ENCODE data around the gene JMJD7. TPM values are rescaled to one million over a fixed set of nuclear protein-coding genes. Genes with fewer than 3 reads are reported as not detected.

Gene JMJD7
- total RNA-seq, 1 donor from 2014 or later, result 16.7 TPM

DNA sequence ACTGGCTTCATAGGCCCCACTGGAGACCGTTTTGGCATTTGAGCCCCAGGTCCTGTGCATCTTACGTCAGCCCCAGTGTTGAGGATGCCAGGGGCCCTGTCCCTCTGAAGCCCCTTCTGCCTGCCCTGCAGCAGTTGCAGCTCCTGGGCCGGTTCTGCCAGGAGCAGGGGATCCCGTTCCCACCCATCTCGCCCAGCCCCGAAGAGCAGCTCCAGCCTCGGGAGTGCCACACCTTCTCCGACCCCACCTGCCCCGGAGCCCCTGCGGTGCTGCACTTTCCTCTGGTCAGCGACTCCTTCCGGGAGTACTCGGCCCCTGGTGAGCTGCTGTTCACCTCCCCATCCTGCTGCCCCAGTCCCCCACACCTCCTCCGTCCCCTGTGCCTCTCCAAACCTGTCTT, 19.3 kb downstream of the JMJD7 start:
- no peak for DNase-seq

DNA sequence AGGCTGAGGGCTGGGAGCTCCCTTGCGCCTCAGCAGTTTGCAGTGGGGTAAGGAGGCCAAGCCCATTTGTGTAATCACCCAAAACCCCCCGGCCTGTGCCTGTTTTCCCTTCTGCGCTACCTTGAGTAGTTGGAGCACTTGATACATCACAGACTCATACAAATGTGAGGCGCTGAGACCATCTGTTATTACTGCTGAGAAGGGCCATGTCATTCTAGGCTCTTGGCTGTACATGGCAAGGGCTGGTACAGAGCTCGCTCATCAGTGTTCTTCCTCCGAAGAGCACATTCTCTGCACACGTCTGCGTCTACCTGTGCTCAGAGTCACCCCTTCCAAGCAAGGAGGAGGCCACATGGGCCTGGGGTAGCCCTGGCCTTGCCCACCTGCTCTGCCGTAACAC, 20.1 kb downstream of the JMJD7 start:
- no peak for DNase-seq

DNA sequence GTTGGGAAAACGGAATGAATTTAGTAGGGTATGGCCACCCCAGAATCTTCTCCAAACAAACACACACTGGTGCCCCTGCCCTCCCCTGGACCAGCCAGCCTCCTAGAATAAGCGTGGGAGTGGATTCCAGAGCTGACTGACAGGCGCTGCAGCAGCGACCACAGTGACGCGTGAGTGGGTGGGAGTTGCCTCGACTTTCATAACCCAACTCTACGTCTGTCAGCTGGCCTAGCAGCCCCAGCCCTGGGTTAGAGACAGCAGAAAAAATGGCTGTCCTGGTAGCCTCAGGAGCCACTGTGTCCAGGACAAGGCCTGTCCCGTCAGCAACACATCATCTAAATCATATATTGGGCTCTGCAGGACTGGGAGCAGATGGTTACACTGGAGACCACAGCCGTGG, 20.7 kb downstream of the JMJD7 start:
- DNase-seq, result no peak

DNA sequence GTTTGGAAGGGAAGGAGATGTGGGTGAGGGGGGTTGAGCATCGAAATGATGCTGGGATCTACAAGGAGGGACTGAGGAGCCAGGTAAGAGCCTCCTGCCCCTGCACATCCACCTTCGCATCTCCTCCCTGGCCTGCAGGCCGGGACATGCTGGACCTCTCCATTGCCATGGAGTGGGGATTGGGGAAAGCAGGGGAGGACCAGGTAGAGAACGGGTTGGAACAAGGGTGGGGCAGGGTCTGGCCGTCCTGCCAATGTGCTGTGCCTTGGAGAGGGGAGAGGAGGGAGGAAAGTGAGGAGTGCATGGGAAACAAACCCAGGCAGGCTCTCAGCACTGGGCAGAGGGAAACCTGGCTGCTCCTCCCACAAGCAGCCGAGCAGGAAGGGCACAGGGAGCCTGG, 21.3 kb downstream of the JMJD7 start:
- no peak for DNase-seq

DNA sequence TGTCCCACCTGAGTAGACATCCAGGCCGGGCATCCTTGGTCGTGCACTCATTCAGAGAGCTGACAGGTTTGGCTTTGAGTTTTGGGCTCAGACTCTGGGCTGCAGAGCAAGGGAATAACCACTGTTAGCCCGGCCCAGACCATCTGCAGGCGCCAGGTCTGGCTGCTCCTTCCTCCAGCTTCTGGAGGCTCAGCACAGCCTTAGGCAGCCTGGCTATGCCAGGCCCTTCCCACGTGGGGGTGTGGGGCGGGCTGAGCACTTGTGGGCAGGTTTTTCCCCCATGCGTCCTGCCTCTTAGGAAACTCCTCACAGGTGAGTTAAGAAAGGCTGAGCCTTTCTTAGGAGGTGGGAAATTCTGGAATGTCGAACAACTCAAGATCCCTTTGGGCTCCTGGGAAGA, 22.0 kb downstream of the JMJD7 start:
- DNase-seq, result no peak

- no peak for DNase-seq
Measured at GRCh38 chr15:41850482-41851166, 22.7 kb downstream of the JMJD7 start.

DNA sequence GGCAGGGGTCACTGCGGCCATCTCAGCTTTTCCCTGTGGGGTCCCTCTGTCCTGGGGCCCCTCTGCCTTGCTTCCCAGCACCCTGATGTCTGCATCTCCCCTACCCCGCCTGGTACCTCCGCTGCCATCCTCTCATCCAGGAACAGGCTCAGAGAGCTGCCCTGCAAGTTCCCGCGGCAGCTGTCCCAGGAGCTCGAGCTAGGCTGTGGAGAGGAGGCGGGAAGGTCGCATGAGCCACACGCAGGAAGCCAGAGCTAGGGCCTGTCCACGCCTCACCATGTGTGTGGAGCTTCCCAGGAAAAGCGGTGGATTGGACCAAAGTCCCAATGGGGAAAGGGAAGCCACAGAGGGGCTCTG, 23.3 kb downstream of the JMJD7 start:
- DNase-seq, result no peak

GRCh38 chr15:41851755-41852370, 24.0 kb downstream of the JMJD7 start:
- no peak for DNase-seq

DNA sequence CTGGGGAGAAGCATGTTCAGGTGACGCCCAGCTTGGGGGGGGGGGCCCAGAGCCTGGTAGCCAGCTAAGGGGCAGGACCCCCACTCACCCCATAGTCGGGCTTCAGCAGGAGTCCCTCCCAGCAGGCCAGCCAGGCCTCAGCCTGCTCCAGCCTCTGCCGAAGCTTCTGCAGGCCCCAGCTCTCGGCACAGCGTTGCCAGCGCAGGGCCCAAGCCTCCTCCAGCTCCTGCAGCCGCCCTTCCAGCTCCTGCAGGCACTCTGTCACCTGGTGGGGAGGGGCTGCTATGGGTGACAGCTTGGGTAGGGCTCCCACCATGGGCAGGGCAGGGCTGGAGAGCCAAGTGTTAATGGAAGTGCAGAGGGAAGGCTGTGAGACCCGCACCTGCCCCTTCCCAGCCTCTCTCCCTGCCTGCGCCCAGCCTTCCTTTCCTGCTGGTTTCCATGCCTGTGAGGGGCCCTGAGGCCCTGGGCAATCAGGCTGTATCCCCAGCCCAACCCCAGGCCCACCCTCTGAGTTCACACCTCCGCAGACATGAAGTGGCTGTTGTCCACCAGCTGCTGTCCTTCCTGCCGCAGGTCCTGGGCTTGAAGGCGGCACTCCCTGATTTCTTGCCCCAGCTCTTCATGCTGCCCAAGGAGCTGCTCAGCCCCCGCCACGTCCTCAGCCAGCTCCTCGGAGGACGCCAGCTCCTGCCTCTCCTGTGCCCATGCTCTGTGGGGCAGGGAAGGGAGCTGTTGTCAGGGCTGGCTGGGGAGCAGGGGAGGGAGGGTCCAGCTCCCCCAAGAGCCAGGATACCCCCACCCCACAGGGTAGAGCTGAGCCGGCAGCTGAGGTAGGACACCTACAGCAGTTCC, 25.1 kb downstream of the JMJD7 start:
- DNase-seq, result no peak

DNA sequence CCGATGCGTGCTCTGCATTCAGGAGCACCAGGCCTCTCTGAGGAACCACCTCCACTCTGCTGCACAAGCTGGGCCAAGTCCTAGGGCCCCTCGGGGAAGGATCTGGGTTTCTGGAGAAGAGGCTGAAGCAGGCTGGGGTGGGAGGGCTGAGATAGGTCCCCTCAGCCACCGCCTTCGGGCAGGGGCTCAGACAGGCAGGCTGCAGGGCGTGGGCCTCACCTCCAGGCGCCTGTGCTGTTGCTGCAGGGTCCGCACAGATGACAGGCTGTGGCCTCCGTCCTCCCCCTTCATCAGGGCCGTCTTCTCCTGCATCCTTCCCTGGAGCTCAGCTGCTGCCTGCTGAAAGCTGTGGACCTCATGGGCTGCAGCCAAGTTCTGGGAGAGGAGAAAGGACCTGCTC, 25.9 kb downstream of the JMJD7 start:
- peak; percentile 48 for DNase-seq

GRCh38 chr15:41854443-41854842, 26.6 kb downstream of the JMJD7 start:
- DNase-seq, result no peak

- peak; percentile 55 for DNase-seq
Measured at GRCh38 chr15:41855261-41855961, 27.5 kb downstream of the JMJD7 start.

- DNase-seq, result no peak
Measured at GRCh38 chr15:41856262-41856661, 28.4 kb downstream of the JMJD7 start.

- DNase-seq, result no peak
Measured at GRCh38 chr15:41856716-41857115, 28.8 kb downstream of the JMJD7 start.

- DNase-seq, result no peak
Measured at GRCh38 chr15:41857316-41857715, 29.4 kb downstream of the JMJD7 start.

DNA sequence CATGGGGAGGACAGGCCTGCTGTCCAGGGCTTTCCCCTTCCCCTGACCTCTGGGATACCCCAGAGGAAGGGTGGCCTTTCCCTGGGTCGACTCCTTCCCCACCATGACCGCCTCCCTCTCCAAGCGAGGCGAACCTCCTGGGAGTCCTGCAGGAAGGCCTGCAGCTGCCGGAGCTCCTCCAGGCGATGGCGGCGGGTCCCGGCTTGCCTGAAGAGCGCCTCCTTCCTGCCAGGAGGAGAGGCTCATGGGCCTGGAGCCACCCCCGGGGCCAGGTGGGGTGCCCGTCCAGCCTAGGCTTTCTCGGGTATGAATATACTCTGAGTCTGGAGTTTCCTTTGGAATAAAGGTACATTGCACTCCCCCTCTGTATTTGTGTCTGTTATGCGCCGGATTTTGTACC, 30.9 kb downstream of the JMJD7 start:
- DNase-seq, result no peak

- DNase-seq, result no peak
Measured at GRCh38 chr15:41860049-41860828, 32.3 kb downstream of the JMJD7 start.

DNA sequence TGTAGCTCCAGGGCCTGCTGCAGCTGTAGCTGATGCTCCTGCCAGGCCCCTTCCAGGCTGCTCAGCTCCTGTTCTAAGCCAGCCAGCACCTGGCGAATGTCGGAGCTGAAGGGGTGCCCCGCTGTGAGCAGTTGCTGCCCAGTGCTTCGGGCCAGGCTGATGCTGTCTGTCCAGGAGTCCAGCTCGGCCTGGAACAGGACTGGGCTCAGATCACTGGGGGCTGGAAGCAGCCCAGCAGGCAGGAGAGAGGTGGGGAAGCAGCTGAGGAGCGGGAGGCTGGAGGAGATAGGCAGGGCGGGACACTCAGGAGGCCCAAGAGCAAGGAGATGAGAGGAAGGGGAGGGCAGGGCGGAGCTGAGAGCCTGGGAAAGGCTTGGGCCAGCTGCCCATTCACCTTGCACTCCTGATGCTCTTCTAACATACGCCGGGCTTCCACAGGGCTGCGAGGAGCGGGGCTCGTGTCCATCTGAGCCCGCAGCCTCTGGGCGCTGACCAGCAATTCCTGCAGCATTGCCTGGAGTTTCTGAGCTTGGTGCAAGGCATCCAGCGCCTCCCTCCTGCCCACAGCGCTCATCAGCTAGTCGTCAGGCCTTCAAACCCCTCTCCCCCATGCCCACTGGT, 34.0 kb downstream of the JMJD7 start:
- no peak for DNase-seq

DNA sequence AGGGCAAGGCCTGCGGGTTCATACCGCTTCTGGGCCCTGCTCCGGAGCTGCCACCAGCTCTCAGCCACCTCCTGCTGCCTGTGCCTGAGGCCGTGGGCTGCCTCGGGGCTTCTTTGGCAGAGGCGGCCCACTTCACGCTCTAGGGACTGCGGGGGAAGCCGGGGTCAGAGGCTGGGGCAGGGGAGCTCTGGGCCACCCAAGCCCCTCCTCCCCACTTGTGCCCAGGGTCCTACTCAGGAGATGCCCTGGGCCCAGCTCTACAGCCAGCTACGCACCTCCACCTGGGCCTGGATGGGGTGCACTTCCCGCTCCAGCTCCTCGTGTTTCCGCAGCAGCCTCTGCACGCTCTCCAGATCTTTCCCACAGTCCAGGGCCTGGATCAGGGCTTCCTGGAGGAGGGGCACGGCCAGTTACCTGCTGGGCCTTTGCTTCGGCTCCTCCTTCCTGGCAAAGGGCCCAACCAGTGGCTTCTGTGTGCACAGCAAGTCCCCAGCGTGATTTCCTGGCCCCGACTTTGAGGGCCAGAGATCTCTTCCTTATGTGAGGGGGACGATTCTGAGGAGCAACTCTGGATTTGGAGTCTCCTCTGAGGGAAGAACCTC, 34.7 kb downstream of the JMJD7 start:
- DNase-seq, result no peak

DNA sequence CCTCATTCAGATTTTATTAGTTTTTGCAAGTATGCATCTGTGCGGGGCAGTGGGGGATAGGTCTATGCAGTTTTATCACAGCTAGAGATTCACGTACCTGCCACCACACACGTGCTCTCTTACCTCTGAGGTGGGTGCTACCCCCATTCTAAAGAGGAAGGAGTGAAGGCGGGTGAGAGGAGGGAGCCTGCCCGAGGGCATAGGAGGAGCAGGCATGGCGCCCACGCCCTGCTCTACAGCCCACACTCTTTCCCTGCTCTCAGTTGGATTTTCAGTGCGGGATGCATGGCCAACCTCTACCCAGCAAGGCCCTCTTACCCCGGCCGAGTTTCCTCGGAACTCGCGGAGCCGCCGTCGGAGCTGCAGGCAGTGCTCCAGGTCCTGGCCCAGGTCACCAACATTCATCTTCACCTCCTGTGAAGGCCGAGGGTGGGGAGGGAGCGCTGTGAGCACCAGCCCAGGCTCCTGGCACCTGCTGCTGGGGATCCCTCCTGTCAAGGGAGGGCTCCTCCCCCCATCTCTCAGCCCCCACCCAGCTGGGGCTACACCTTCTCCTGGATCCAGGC, 37.7 kb downstream of the JMJD7 start:
- no peak for DNase-seq

- DNase-seq, result no peak
Measured at GRCh38 chr15:41866263-41866703, 38.4 kb downstream of the JMJD7 start.
